HEK293T (cell line): Measurements from ENCODE around the gene MC1R.

Experiments used
- CTCF ChIA-PET: fragments of 350-600 bp; formaldehyde crosslinking; extraction: SDS; loops from one replicate; lab custom pipeline; 2021; ENCODE audit warnings: antibody characterized with exemption, inconsistent platforms; lab: Yijun Ruan, JAX
- POLR2A ChIA-PET: fragments of 350-600 bp; formaldehyde crosslinking; extraction: SDS; loops from one replicate; lab custom pipeline; 2020; ENCODE audit warnings: antibody characterized with exemption, inconsistent platforms; lab: Yijun Ruan, JAX
- DNase-seq: peaks from one replicate; pipeline ENCODE4 v3.0.0; 2012; ENCODE audit warnings: mixed read lengths; ENCODE audit errors: extremely low spot score
- ARNT ChIP-seq: fragments of 450-650 bp; IDR thresholded peaks from 2 replicates; pipeline ENCODE4 v1.6.1; 2017; ENCODE audit warnings: mild to moderate bottlenecking
- BHLHE40 ChIP-seq: fragments of 450-650 bp; IDR thresholded peaks from 2 replicates; pipeline ENCODE4 v1.6.1; 2016; ENCODE audit warnings: mild to moderate bottlenecking, moderate library complexity, borderline replicate concordance
- CTBP1 ChIP-seq: fragments of 450-650 bp; IDR thresholded peaks from 2 replicates; pipeline ENCODE4 v1.6.1; 2016; ENCODE audit warnings: borderline replicate concordance
- ELF4 ChIP-seq: fragments of 450-650 bp; IDR thresholded peaks from 2 replicates; pipeline ENCODE4 v1.6.1; 2017; ENCODE audit warnings: antibody characterized with exemption
- FOXA1 ChIP-seq: fragments of 450-650 bp; IDR thresholded peaks from 2 replicates; pipeline ENCODE4 v1.6.1; 2016; ENCODE audit warnings: mild to moderate bottlenecking
- FOXK2 ChIP-seq: fragments of 450-650 bp; IDR thresholded peaks from 2 replicates; pipeline ENCODE4 v1.6.1; 2016; ENCODE audit warnings: mild to moderate bottlenecking
- FOXM1 ChIP-seq: fragments of 450-650 bp; IDR thresholded peaks from 2 replicates; pipeline ENCODE4 v1.6.1; 2017; ENCODE audit warnings: mild to moderate bottlenecking, borderline replicate concordance
- HDGF ChIP-seq: fragments of 450-650 bp; IDR thresholded peaks from 2 replicates; pipeline ENCODE4 v1.6.1; 2017; ENCODE audit warnings: antibody characterized with exemption, borderline replicate concordance
- L3MBTL2 ChIP-seq: fragments of 450-650 bp; conservative IDR thresholded peaks from 2 replicates; pipeline ENCODE4 v1.6.1; 2016; ENCODE audit warnings: mild to moderate bottlenecking
- LEF1 ChIP-seq: fragments of 450-650 bp; IDR thresholded peaks from 2 replicates; pipeline ENCODE4 v1.6.1; 2017; ENCODE audit warnings: mild to moderate bottlenecking, borderline replicate concordance
- NFRKB ChIP-seq: fragments of 450-650 bp; IDR thresholded peaks from 2 replicates; pipeline ENCODE4 v1.6.1; 2016; ENCODE audit warnings: mild to moderate bottlenecking, moderate library complexity
- SP1 ChIP-seq: fragments of 450-650 bp; IDR thresholded peaks from 2 replicates; pipeline ENCODE4 v1.6.1; 2017
- SUZ12 ChIP-seq: fragments of 450-650 bp; IDR thresholded peaks from 2 replicates; pipeline ENCODE4 v1.6.1; 2016; ENCODE audit warnings: mild to moderate bottlenecking
- TARDBP ChIP-seq: fragments of 450-650 bp; IDR thresholded peaks from 2 replicates; pipeline ENCODE4 v1.6.1; 2016
- ZNF384 ChIP-seq: fragments of 450-650 bp; IDR thresholded peaks from 2 replicates; pipeline ENCODE4 v1.6.1; 2016
- TF ChIP-seq, protein P1 (sequence below): fragments of 450-650 bp; IDR thresholded peaks from 2 replicates; pipeline ENCODE4 v1.6.1; 2016

Gene MC1R

DNA sequence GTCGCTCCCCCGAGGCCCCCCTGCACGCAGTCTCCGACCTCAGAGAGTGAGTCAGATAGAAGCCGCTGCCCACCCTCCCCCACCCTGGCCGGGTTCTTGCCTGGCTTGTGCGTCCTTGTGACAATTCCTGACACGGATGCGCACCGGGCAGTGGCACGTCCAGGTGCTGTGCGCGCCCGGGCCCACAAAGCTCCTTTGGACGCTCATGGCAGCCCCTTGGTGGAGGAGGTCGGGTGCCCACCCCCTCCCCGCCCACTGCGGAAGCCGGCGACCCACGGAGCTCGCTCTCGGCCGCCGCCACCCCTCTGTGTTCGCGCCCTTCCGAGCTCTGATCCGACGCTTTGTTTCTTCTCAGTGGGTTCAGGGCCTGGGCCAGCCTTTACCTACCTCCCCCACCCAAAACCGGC is 3.8 kb downstream of the MC1R start:
- TF ChIP-seq TARDBP (no peak), L3MBTL2 (no peak; the same call in 1 of the 2 replicates), ARNT (no peak)
- ChIA-PET CTCF (interaction anchor here (1.6 to 2.2 kb wide), 2 partner anchors 12 to 14 kb away, joined by 8 to 16 read pairs; no protein-coding TSS in a partner anchor), POLR2A (interaction anchor here (0.6 to 5.1 kb wide), 9 partner anchors 10 to 212 kb away, joined by 3 to 34 read pairs (median 7); partner anchors contain the start of gene TCF25)
- no peak for DNase-seq

DNA sequence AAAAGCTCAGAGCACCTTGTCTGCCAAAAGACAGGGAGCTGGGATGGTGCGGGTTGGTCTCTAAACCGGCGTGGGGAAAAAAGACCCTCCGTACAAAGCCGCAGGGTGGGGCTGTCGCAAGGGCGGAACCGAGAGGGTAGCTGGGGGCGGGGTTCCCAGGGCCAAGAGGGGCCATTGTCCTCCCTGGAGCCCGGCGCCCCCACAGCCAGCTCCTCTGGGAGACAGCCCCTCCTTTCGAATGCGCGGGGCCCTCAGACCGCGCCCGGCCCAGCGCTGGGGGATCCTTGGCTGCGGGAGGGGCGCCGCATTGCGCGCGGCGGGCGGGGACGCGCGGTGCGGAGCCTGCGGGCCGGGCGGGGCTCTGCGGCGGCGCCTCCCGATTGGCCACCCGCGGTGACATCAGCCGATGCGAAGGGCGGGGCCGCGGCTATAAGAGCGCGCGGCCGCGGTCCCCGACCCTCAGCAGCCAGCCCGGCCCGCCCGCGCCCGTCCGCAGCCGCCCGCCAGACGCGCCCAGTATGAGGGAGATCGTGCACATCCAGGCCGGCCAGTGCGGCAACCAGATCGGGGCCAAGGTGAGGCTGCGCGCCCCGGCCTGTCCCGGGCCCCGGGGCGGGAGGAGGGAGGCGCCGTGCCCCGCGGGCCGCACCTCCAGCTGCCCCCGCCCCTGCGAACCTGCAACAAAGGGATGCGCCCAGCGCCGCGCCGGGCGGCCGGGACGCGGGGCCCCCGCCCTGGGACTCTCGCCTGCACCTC is 4.4 kb downstream of the MC1R start, which contains the start of gene TUBB3:
Gene TUBB3 (plus strand): TSS at position 459 of the 756 bp plus-strand sequence. CDS start 60 bp downstream, at position 519.
- DNase-seq = peak; percentile 90
- ChIA-PET POLR2A (interaction anchor here (0.5 to 5.1 kb wide), 9 partner anchors 9 to 212 kb away, joined by 3 to 34 read pairs (median 7); partner anchors contain the start of gene TCF25), CTCF (interaction anchor here (0.6 to 2.2 kb wide), 3 partner anchors 12 to 187 kb away, joined by 6 to 16 read pairs (median 8); no protein-coding TSS in a partner anchor)
- no peak for TF ChIP-seq ELF4
- no peak for TF ChIP-seq LEF1
- TF ChIP-seq L3MBTL2 = 0 out of 2 replicates have a peak, but pooled peaks have one; percentile 14
- TF ChIP-seq FOXK2 = no peak
- TF ChIP-seq CTBP1 = no peak
- TF ChIP-seq SP1 = no peak
- peak; percentile 41; the same call in 1 of the 2 replicates for TF ChIP-seq FOXM1
- no peak for TF ChIP-seq HDGF

DNA sequence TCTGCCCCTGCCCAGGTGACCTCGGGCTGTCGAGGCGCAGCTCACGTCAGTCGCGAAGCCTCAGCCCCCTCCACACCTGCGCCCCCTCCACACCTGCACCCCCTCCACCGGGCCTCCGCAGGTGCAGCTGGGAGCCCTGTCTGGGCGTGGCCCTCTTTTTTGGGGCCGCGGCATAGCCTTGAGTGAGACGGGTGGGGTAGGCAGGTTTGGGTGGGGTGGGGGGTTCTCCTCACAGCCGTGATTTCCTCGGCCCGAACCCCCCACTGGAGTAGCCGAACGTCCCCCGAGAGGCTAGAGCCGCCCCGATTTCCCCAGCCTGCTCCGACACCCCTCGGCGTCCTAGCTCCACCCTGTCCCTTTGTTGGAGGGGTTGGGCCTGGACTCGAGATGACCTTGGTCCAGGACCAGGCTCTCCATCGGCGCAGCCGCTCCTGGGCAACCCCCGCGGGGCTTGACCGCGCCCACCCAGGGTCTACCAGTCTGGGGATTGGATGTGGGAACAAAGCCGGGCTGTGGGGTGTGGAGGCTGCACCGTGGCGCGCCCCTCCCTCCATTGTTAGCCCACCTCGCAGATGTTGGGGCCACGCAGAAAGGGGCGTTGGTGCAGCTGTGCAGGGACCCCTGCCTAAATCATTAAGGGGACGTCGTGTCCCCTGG is 5.1 kb downstream of the MC1R start:
- no peak for DNase-seq
- TF ChIP-seq FOXK2 = no peak
- TF ChIP-seq NFRKB = no peak
- TF ChIP-seq, protein P1, sequence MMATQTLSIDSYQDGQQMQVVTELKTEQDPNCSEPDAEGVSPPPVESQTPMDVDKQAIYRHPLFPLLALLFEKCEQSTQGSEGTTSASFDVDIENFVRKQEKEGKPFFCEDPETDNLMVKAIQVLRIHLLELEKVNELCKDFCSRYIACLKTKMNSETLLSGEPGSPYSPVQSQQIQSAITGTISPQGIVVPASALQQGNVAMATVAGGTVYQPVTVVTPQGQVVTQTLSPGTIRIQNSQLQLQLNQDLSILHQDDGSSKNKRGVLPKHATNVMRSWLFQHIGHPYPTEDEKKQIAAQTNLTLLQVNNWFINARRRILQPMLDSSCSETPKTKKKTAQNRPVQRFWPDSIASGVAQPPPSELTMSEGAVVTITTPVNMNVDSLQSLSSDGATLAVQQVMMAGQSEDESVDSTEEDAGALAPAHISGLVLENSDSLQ = no peak
- no peak for TF ChIP-seq ELF4
- no peak for TF ChIP-seq ARNT
- TF ChIP-seq FOXA1 = no peak
- TF ChIP-seq LEF1 = no peak
- no peak for TF ChIP-seq HDGF
- TF ChIP-seq TARDBP = no peak
- TF ChIP-seq CTBP1 = no peak
- TF ChIP-seq SP1 = no peak
- no peak for TF ChIP-seq BHLHE40
- TF ChIP-seq L3MBTL2 = no peak
- no peak for TF ChIP-seq ZNF384
- TF ChIP-seq SUZ12 = no peak
- no peak for TF ChIP-seq FOXM1
- CTCF ChIA-PET = no interaction called here
- POLR2A ChIA-PET = interaction anchor here (2.0 to 5.1 kb wide), 2 partner anchors 49 to 50 kb away, joined by 12 to 34 read pairs; partner anchors contain the start of gene TCF25

DNA sequence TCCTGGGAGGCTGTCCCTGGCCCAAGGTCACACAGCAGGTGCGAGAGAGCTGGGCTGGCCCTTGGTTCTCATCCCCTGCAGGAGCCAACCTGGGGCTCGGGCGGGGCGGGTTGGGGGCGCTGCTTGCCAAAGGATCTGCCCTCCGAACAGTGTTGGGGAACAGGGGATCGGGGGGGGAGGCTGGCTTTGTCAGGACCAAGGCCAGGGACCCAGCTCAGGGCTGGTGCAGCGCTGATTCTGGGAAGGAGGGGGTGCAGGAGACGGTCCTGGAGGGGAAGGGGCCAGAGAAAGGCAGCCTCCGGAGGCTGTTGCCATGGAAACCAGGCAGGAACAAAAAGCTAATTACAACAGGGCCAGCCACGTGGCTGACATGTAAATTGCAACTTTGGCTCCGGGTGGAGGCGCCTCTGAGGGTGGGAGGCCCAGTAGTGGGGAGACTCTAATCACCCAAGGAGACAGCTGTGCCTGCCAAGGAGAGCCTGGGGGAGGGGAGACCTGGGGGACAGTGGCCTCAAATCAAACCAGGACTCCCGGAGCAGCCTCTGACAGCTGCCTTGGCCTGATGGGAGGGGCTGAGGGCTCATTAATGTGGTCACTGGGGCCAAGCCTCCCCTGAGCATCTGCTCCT is 5.7 kb downstream of the MC1R start:
- TF ChIP-seq, protein P1 = no peak
- no peak for TF ChIP-seq ELF4
- TF ChIP-seq NFRKB = no peak
- TF ChIP-seq FOXA1 = no peak
- TF ChIP-seq ARNT = no peak
- TF ChIP-seq LEF1 = no peak
- peak; percentile 21 for DNase-seq
- ChIA-PET POLR2A (interaction anchor here (1.0 to 5.1 kb wide), 2 partner anchors 51 to 94 kb away, joined by 3 to 34 read pairs; partner anchors contain the start of gene TCF25), CTCF (interaction anchor here (0.8 kb wide), 1 partner anchor 75 kb away, joined by 3 read pairs; no protein-coding TSS in a partner anchor)

DNA sequence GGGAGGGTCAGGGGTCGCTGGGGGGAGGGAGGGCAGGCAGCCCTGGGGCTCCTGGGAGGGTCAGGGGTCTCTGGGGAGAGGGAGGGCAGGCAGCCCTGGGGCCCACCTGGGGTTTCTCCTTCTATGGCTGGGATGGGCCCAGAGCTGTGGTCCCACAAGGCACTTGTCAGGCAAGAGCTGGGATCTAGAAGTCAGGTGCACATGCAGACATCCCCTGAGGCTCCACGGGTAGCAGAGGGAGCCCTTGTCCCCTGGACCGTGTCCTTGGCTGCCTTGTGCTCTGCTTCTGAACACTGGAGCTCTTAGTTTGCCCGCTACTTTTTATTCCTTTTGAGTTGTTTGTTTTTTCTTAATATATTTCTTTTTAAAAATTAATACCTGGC is 6.3 kb downstream of the MC1R start:
- TF ChIP-seq NFRKB (no peak), SUZ12 (no peak), LEF1 (no peak), FOXK2 (no peak), L3MBTL2 (no peak), ELF4 (no peak), ZNF384 (no peak)
- CTCF ChIA-PET = interaction anchor here (0.8 kb wide), 1 partner anchor 75 kb away, joined by 3 read pairs; no protein-coding TSS in a partner anchor
- POLR2A ChIA-PET = interaction anchor here (1.0 to 5.1 kb wide), 3 partner anchors 48 to 93 kb away, joined by 3 to 34 read pairs (median 3); partner anchors contain the start of gene TCF25
- no peak for DNase-seq

DNA sequence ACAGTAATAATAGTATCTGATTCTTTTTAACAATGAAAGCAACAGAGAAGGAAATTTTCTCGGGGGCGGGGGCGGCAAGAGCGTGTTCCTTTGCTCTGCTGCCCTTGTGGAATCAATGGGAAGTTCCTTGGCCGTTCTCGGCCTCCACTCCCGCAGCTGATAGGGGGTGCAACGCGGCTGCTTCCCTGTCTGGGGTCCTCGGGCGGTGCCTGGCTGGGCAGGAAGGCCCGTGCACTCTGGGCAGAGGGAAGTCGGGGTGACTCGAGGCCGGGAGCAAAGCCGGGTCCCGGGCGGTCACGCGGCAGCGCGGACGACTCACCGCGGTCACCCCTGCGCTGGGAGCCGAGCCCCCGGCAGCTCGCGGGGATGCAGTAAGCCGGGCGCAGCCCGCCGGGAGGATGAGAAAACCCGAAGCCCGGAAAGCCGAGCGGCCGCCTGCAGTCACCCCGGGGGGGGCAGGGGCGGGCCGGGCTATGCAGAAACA is 7.0 kb downstream of the MC1R start:
- TF ChIP-seq, protein P1 = no peak
- TF ChIP-seq FOXM1 = no peak
- peak; percentile 30 for DNase-seq
- CTCF ChIA-PET = no interaction called here
- POLR2A ChIA-PET = interaction anchor here (1.0 to 5.1 kb wide), 3 partner anchors 47 to 92 kb away, joined by 3 to 34 read pairs (median 3); partner anchors contain the start of gene TCF25
